Ishikawa (cell line): Measurements from ENCODE around the gene KAT6B.

ENCODE experiments used
- CEBPB ChIP-seq: IDR thresholded peaks from 2 replicates; pipeline ENCODE4 v1.6.1; 2012
- CREB1 ChIP-seq: IDR thresholded peaks from 2 replicates; pipeline ENCODE4 v1.6.1; 2012; ENCODE audit warnings: low read depth
- EP300 ChIP-seq: IDR thresholded peaks from 2 replicates; pipeline ENCODE4 v1.6.1; 2012; ENCODE audit warnings: borderline replicate concordance
- FOXM1 ChIP-seq: IDR thresholded peaks from 2 replicates; pipeline ENCODE4 v1.6.1; 2012; ENCODE audit warnings: low read depth, borderline replicate concordance
- MAX ChIP-seq: IDR thresholded peaks from 2 replicates; pipeline ENCODE4 v1.6.1; 2012
- NFIC ChIP-seq: IDR thresholded peaks from 2 replicates; pipeline ENCODE4 v1.6.1; 2012
- RAD21 ChIP-seq: IDR thresholded peaks from 2 replicates; pipeline ENCODE4 v1.6.1; 2012; ENCODE audit warnings: low read depth
- REST ChIP-seq: IDR thresholded peaks from 2 replicates; pipeline ENCODE4 v1.6.1; 2012; ENCODE audit warnings: low read depth, mild to moderate bottlenecking
- TAF1 ChIP-seq: IDR thresholded peaks from 2 replicates; pipeline ENCODE4 v1.6.1; 2012; ENCODE audit warnings: low read depth, mild to moderate bottlenecking
- TCF12 ChIP-seq: IDR thresholded peaks from 2 replicates; pipeline ENCODE4 v1.6.1; 2012; ENCODE audit warnings: low read depth
- ZBTB7A ChIP-seq: IDR thresholded peaks from 2 replicates; pipeline ENCODE4 v1.6.1; 2012; ENCODE audit warnings: low read depth

GRCh38 chr10:74880041-74880440, 53.6 kb downstream of the KAT6B start:
- TF ChIP-seq RAD21 (no peak), TCF12 (no peak), MAX (no peak), CEBPB (no peak), CREB1 (no peak), REST (no peak), FOXM1 (no peak), TAF1 (no peak), EP300 (no peak), ZBTB7A (no peak), NFIC (no peak)
